AG04450 (cell line): Measurements from ENCODE around the gene ALOX15B. TPM values are rescaled to one million over a fixed set of nuclear protein-coding genes. Genes with fewer than 3 reads are reported as not detected.

Experiments
- CTCF ChIA-PET: fragments of 300-600, 350-600 bp; formaldehyde crosslinking; extraction: SDS; loops from one replicate; lab custom pipeline; 2022; ENCODE audit warnings: antibody characterized with exemption, inconsistent platforms; lab: Charles Lee
- POLR2A ChIA-PET: fragments of 350-600 bp; formaldehyde crosslinking; extraction: SDS; loops from one replicate; lab custom pipeline; 2021; ENCODE audit warnings: antibody characterized with exemption, inconsistent platforms; lab: Yijun Ruan, JAX
- DNase-seq: peaks from one replicate; pipeline ENCODE4 v3.0.0-alpha.2; 2011; ENCODE audit warnings: low read depth, low spot score
- H3K27ac ChIP-seq: one replicate; pipeline ENCODE4 v1.5.1; 2012; ENCODE audit warnings: low read depth, low read length, control low read depth
- H3K27me3 ChIP-seq: one replicate; pipeline ENCODE4 v1.6.0; 2012; ENCODE audit warnings: low read length; ENCODE audit not compliant: control insufficient read depth, insufficient read depth
- H3K4me3 ChIP-seq: 2 replicates; pipeline ENCODE4 v1.5.1; 2011; ENCODE audit warnings: mild to moderate bottlenecking, low read depth, low read length, control low read depth
- H3K9me3 ChIP-seq: 2 replicates; pipeline ENCODE4 v1.5.1; 2012; ENCODE audit warnings: low read length; ENCODE audit not compliant: control insufficient read depth, insufficient read depth
- CTCF ChIP-seq: IDR thresholded peaks from 2 replicates; pipeline ENCODE4 v1.5.1; 2011; ENCODE audit warnings: low read depth, low read length, control low read depth, inconsistent platforms
- polyA plus RNA-seq: library from polyadenylated mRNA; depleted of rRNA; stranded (reverse); fragments of >200 nt; gene quantifications from 2 replicates; pipeline ENCODE4 v1.2.3, GENCODE V29; 2011

ALOX15B gene
- polyA plus RNA-seq, 1 experiment, result not detected

- ChIA-PET POLR2A (no interaction called here), CTCF (interaction anchor here (1.2 to 2.0 kb wide), 2 partner anchors 16 to 52 kb away, joined by 3 to 16 read pairs; no protein-coding TSS in a partner anchor)
- Histone ChIP-seq H3K4me3 (no peak overlapping the region), H3K27me3 (peaks cover 31% of the 10 kb centered on the region), H3K27ac (no peak overlapping the region), H3K9me3 (peaks cover 10% of the 10 kb centered on the region; the same call in 1 of the 2 replicates)
- no peak for DNase-seq
- TF ChIP-seq CTCF, result no peak
Observed at GRCh38 chr17:8005967-8006730, 32.7 kb upstream of the ALOX15B start.

- ChIA-PET POLR2A (no interaction called here), CTCF (no interaction called here)
- no peak for DNase-seq
- no peak overlapping the region for H3K27ac ChIP-seq
- no peak overlapping the region for H3K4me3 ChIP-seq
- peaks cover 25% of the 10 kb centered on the region for H3K27me3 ChIP-seq
- no peak for TF ChIP-seq CTCF
- peaks cover 10% of the 10 kb centered on the region; the same call in 1 of the 2 replicates for H3K9me3 ChIP-seq
Observed at GRCh38 chr17:8006836-8007680, 31.8 kb upstream of the ALOX15B start.

- CTCF ChIA-PET, result interaction anchor here (1.2 kb wide), 1 partner anchor 19 kb away, joined by 3 read pairs; no protein-coding TSS in a partner anchor
Observed at GRCh38 chr17:8007836-8008235, 31.0 kb upstream of the ALOX15B start.

GRCh38 chr17:8012045-8012580 lies 26.7 kb upstream of the ALOX15B start:
- CTCF ChIA-PET, result no interaction called here
- TF ChIP-seq CTCF, result no peak
- POLR2A ChIA-PET, result interaction anchor here (0.7 kb wide), 1 partner anchor 546 kb away, joined by 3 read pairs; no protein-coding TSS in a partner anchor
- H3K4me3 ChIP-seq, result no peak overlapping the region
- peaks cover 43% of the 10 kb centered on the region for H3K27me3 ChIP-seq
- DNase-seq, result no peak
- H3K9me3 ChIP-seq, result peaks cover 6% of the 10 kb centered on the region; the same call in 1 of the 2 replicates
- H3K27ac ChIP-seq, result no peak overlapping the region

More at GRCh38 chr17:8007836-8008235, 31.0 kb upstream of the ALOX15B start:
- DNase-seq, result no peak
- TF ChIP-seq CTCF, result no peak
- H3K27me3 ChIP-seq, result peaks cover 17% of the 10 kb centered on the region
- H3K4me3 ChIP-seq, result no peak overlapping the region
- POLR2A ChIA-PET, result no interaction called here
- peaks cover 10% of the 10 kb centered on the region; the same call in 1 of the 2 replicates for H3K9me3 ChIP-seq
- no peak overlapping the region for H3K27ac ChIP-seq
